Keratinocyte (primary cell): ENCODE data around the gene HCCS. TPM values are rescaled to one million over a fixed set of nuclear protein-coding genes. Genes with fewer than 3 reads are reported as not detected.

Source experiments
- DNase-seq: peaks from one replicate; pipeline ENCODE4 v3.0.0-alpha.2; 2011; ENCODE audit warnings: low read depth, missing footprints, low spot score
- FAIRE-seq: peaks from 2 replicates; lab custom pipeline; 2011; peaks lifted over from hg19 to GRCh38; lab: Jason Lieb, UNC
- H2AFZ ChIP-seq: 2 replicates; pipeline ENCODE4 v1.6.0; 2012; ENCODE audit warnings: low read length, control low read depth, inconsistent platforms; ENCODE audit not compliant: control insufficient read depth
- H3K27ac ChIP-seq: 2 replicates; pipeline ENCODE4 v1.5.1; 2011; ENCODE audit warnings: low read length; ENCODE audit not compliant: control insufficient read depth, insufficient read depth
- H3K27me3 ChIP-seq: 3 replicates; pipeline ENCODE4 v1.6.0; 2011; ENCODE audit warnings: low read length; ENCODE audit not compliant: control insufficient read depth, insufficient read depth; ENCODE audit errors: extremely low read depth
- H3K36me3 ChIP-seq, 2 experiments: 2 replicates in 1 of 2; 3 replicates in 1 of 2; pipeline ENCODE4 v1.5.1; 2011; ENCODE audit warnings: low read length in 2 of 2, mild to moderate bottlenecking in 1 of 2; ENCODE audit not compliant: control insufficient read depth in 2 of 2, insufficient read depth in 2 of 2; ENCODE audit errors: extremely low read depth in 1 of 2
- H3K4me1 ChIP-seq: 3 replicates; pipeline ENCODE4 v1.5.1; 2011; ENCODE audit warnings: low read length; ENCODE audit not compliant: control insufficient read depth, insufficient read depth; ENCODE audit errors: extremely low read depth
- H3K4me2 ChIP-seq: 3 replicates; pipeline ENCODE4 v1.6.0; 2011; ENCODE audit warnings: low read depth, low read length; ENCODE audit not compliant: control insufficient read depth, insufficient read depth; ENCODE audit errors: extremely low read depth
- H3K4me3 ChIP-seq, 3 experiments: fragments of 200-600 bp in 1 of 3; sonication (generic) in 1 of 3; 2 replicates in 2 of 3; 3 replicates in 1 of 3; pipeline ENCODE4 v1.5.1; 2011 to 2016; ENCODE audit warnings: low read length in 3 of 3, mild to moderate bottlenecking in 3 of 3, control low read depth in 2 of 3, inconsistent platforms in 1 of 3, low read depth in 1 of 3, mixed read lengths in 1 of 3, mixed run types in 1 of 3, moderate library complexity in 1 of 3; ENCODE audit not compliant: control insufficient read depth in 2 of 3, insufficient read depth in 2 of 3; ENCODE audit errors: extremely low read depth in 1 of 3
- H3K79me2 ChIP-seq: 2 replicates; pipeline ENCODE4 v1.6.0; 2012; ENCODE audit warnings: low read length; ENCODE audit not compliant: control insufficient read depth, insufficient read depth
- H3K9ac ChIP-seq: 3 replicates; pipeline ENCODE4 v1.6.0; 2011; ENCODE audit warnings: low read length; ENCODE audit not compliant: control insufficient read depth, insufficient read depth; ENCODE audit errors: extremely low read depth
- H3K9me1 ChIP-seq: 3 replicates; pipeline ENCODE4 v1.6.0; 2011; ENCODE audit warnings: low read length; ENCODE audit not compliant: control insufficient read depth, insufficient read depth; ENCODE audit errors: extremely low read depth
- H3K9me3 ChIP-seq: 2 replicates; pipeline ENCODE4 v1.5.1; 2012; ENCODE audit warnings: low read depth, low read length; ENCODE audit not compliant: control insufficient read depth
- H4K20me1 ChIP-seq: 3 replicates; pipeline ENCODE4 v1.6.0; 2011; ENCODE audit warnings: low read length; ENCODE audit not compliant: control insufficient read depth, insufficient read depth; ENCODE audit errors: extremely low read depth
- CTCF ChIP-seq, 3 experiments: IDR thresholded peaks in 1 of 3; conservative IDR thresholded peaks in 1 of 3; optimal IDR thresholded peaks in 1 of 3; 2 replicates in 2 of 3; 3 replicates in 1 of 3; pipeline versions ENCODE3 to v1.5.1; 2011; ENCODE audit warnings: low read length in 3 of 3, mild to moderate bottlenecking in 3 of 3, moderate library complexity in 2 of 3, control low read depth in 1 of 3, inconsistent platforms in 1 of 3; ENCODE audit not compliant: insufficient read depth in 2 of 3; ENCODE audit errors: extremely low read depth in 1 of 3
- EZH2 ChIP-seq: IDR thresholded peaks from one replicate; pipeline ENCODE4 v1.6.1; 2012; ENCODE audit warnings: inconsistent platforms, mild to moderate bottlenecking, low read length, moderate library complexity
- dilution Hi-C: fragments of 300-500 bp; cut with MboI; formaldehyde crosslinking; loops from one replicate; pipeline ENCODE4 v1.7.0; 2020; ENCODE audit warnings: low sequenced_read_pairs; ENCODE audit not compliant: extremely low pct_ligation_motif_present
- polyA plus RNA-seq, 5 experiments: library from polyadenylated mRNA; depleted of rRNA in 3 of 5; stranded (reverse) in 3 of 5; stranded (forward) in 1 of 5; unstranded in 1 of 5; fragments of >200 nt; gene quantifications; 1 replicate in 1 of 5; 2 replicates in 3 of 5; 3 replicates in 1 of 5; pipeline versions ENCODE4 v1.2.1 to v1.2.3, GENCODE V29; 2011 to 2012; ENCODE audit warnings: missing spikeins in 2 of 5, low read depth in 1 of 5, low replicate concordance in 1 of 5

HCCS gene
- polyA plus RNA-seq, 1 donor (not counting 4 experiments of a cell fraction or from before 2014, with no cell fraction given) = 45.3 TPM

GRCh38 chrX:11081511-11081910 is 29.6 kb upstream of the HCCS start:
- Histone ChIP-seq H3K9me1 (no peaks in the 10 kb centered on the region), H2AFZ (no peak overlapping the region), H3K4me2 (no peak overlapping the region), H3K27ac (no peak overlapping the region), H3K4me3 (no peak overlapping the region), H3K36me3 (no peaks in the 10 kb centered on the region), H3K27me3 (no peaks in the 10 kb centered on the region), H3K79me2 (no peaks in the 10 kb centered on the region), H3K9me3 (no peaks in the 10 kb centered on the region), H4K20me1 (no peaks in the 10 kb centered on the region), H3K9ac (no peak overlapping the region), H3K4me1 (no peaks in the 10 kb centered on the region)
- dilution Hi-C loops = no loop called here
- DNase-seq (no peak), FAIRE-seq (no peak)
- no peak for TF ChIP-seq EZH2

- Histone ChIP-seq H3K79me2 (no peaks in the 10 kb centered on the region), H2AFZ (no peak overlapping the region)
- FAIRE-seq = no peak
These were observed 25.8 kb upstream of the HCCS start for GRCh38 chrX:11085305-11085704.

More at GRCh38 chrX:11085305-11085704, 25.8 kb upstream of the HCCS start:
- no peaks in the 10 kb centered on the region for H3K9me1 ChIP-seq
- H3K4me1 ChIP-seq = no peaks in the 10 kb centered on the region
- no peak overlapping the region for H3K4me3 ChIP-seq
- H3K36me3 ChIP-seq = no peaks in the 10 kb centered on the region
- H3K4me2 ChIP-seq = no peak overlapping the region
- H3K27me3 ChIP-seq = no peaks in the 10 kb centered on the region
- no peak overlapping the region for H3K27ac ChIP-seq
- dilution Hi-C loops = no loop called here
- DNase-seq = no peak
- no peak overlapping the region for H3K9ac ChIP-seq
- no peaks in the 10 kb centered on the region for H4K20me1 ChIP-seq
- H3K9me3 ChIP-seq = no peaks in the 10 kb centered on the region
- TF ChIP-seq EZH2 (no peak), CTCF (optimal IDR thresholded peaks at IDR 0.05 in 1 of 3, IDR thresholded peaks at IDR 0.05 in 1 of 3, conservative IDR thresholded peaks at IDR 0.05 in 1 of 3; ENCODE audit: extremely low read depth in 1 of 3, insufficient read depth in 2 of 3, low read length in 3 of 3) (no peak)
